Pancreas (tissue), 10 donors: ENCODE data around the gene SULF2. TPM values are rescaled to one million over a fixed set of nuclear protein-coding genes. Genes with fewer than 3 reads are reported as not detected.
"Not testable (repeated sequence)": the region's sequence is repeated elsewhere in the genome, so short reads cannot be mapped to it uniquely, and the experiment has no call there.

Experiments
- ATAC-seq, 4 donors: fragments of 200-7000 bp; cut with Tn5 transposase; one replicate each; pipeline versions ENCODE4 v1.8.0 to v1.9.1; 2020; ENCODE audit warnings: mild to moderate bottlenecking in 4 of 4, moderate library complexity in 4 of 4
- DNase-seq, 6 donors: peaks; one replicate each; pipeline ENCODE4 v3.0.0-alpha.2; 2020
- FAIRE-seq: peaks from 2 replicates; lab custom pipeline; 2012; peaks lifted over from hg19 to GRCh38; lab: Jason Lieb, UNC
- H3K27ac ChIP-seq, 4 donors: fragments of 200-600 bp; sonication (generic); 1 replicate in 3 of 4; 2 replicates in 1 of 4; pipeline versions ENCODE4 v1.5.0 to v1.8.0; 2020
- H3K27me3 ChIP-seq, 4 donors: fragments of 200-600 bp; one replicate each; pipeline ENCODE4 v1.8.0; 2021
- H3K36me3 ChIP-seq, 3 donors: fragments of 200-600 bp; sonication (generic) in 1 of 3; one replicate each; pipeline versions ENCODE4 v1.5.0 to v1.8.0; 2020 to 2021
- H3K4me1 ChIP-seq, 3 donors: fragments of 200-600 bp; one replicate each; pipeline ENCODE4 v1.8.0; 2021
- H3K4me3 ChIP-seq, 4 donors: fragments of 200-600 bp; sonication (generic) in 2 of 4; one replicate each; pipeline versions ENCODE4 v1.5.0 to v1.8.0; 2020 to 2021
- H3K9me3 ChIP-seq, 4 donors: fragments of 200-600 bp; one replicate each; pipeline ENCODE4 v1.8.0; 2021
- CTCF ChIP-seq, 4 donors: fragments of 200-600 bp; sonication (generic) in 3 of 4; IDR thresholded peaks; one replicate each; pipeline versions ENCODE4 v1.5.0 to v1.8.0; 2021; ENCODE audit warnings: antibody characterized with exemption in 4 of 4
- WGBS, 2 donors: extraction: QIAGEN DNeasy Blood & Tissue Kit; methylation state at CpG; one replicate each; pipeline ENCODE4 v1.1.7; 2013; 5-methylcytosine and 5-hydroxymethylcytosine counted together
- intact Hi-C, 3 donors: fragments of 100-400 bp; cut with DNase I; formaldehyde crosslinking; loops; one replicate each; pipeline versions ENCODE4 v1.11.1 to v1.14.2; 2022
- polyA plus RNA-seq, 2 donors: library from polyadenylated mRNA; stranded (reverse); fragments of 200-250 nt; gene quantifications; one replicate each; pipeline ENCODE4 v1.2.3, GENCODE V29; 2013
- total RNA-seq, 6 donors: library from RNA; stranded (reverse); fragmentation: NEBNext Ultra II Directional in 4 of 6; extraction: Animal tissue kit (Norgen Biotek cat#: 25700) in 4 of 6; gene quantifications; one replicate each; pipeline versions ENCODE4 v1.2.1 to v1.2.4, GENCODE V29; 2021 to 2023
- donor health status: healthy with polysubstance abuse.
- donor health status: DM: no; HTN: no; CAD: no; lungs with moderate emphysema.
- donor health status: DM: no; HTN: no; CAD: no.
- donor health status: control.
- donor health status: control.
- donor health status: Bipolar disorder and iron deficiency.
- donor health status: DM: yes; HTN: yes; CAD: no.
- donor health status: DM: no; HTN: no; CAD: no.
- donor health status: DM: no; HTN: no; CAD: no.
- donor health status: DM: yes; HTN: yes; CAD: no.

Gene SULF2
- total RNA-seq (10 to 100 TPM in 3 of 6 donors, 1 to 10 TPM in 3; 4.5 to 41.7 (median 8.5) TPM), polyA plus RNA-seq (10 to 100 TPM in 1 of 2 donors, 1 to 10 TPM in 1; 7.7 to 14.2 TPM)

DNA sequence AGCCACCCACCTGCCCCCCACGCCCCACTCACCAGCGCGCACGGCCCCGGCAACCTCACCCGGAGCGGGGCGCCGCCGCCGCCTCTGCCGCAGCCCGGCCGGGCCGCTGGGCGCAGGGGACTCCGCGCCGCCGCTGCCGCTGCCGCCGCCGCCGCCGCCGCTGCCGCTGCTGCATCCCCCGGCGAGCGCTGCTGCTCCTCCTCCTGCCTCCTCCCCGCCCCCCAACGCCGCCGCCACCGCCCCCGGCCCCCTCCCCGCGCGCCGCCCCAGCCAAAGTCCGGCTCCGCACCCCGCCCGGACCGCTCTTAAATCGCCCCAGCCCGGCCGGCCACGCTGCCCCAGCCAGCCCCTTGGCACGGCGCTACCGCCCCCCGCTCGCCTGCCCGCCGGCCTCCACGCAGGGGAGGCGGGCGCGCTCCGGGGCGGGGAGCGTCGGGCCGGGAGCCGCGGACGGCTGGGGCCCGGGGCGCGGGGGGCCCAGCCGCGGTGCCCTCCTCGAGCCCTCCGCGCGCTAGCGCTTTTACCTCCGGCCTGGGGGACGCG, at the start of gene SULF2:
SULF2 (minus strand) TSS at position 171 of the 543 bp plus-strand sequence. CDS start 28,118 bp downstream, outside the sequence.
- WGBS, 2 donors: 1 to 2% methylated on average over 26 to 82 of the region's 82 CpGs
- H3K9me3 ChIP-seq: no peaks in the 10 kb centered on the region
- peak in 2 of 6 donors; percentile 31 to 70 for DNase-seq
- peak within 1 kb of the TSS in 2 of 4 donors; percentile 47 to 54 for H3K27ac ChIP-seq
- FAIRE-seq: no peak
- H3K27me3 ChIP-seq: peaks cover 0 to 4% (median 0%) of the 10 kb centered on the region in 4 donors
- peak in 2 of 4 donors; percentile 5 to 22 for ATAC-seq
- intact Hi-C loops: no loop called here
- peaks cover 0 to 7% (median 4%) of the 10 kb centered on the region in 3 donors for H3K4me1 ChIP-seq
- H3K4me3 ChIP-seq: peak within 1 kb of the TSS; percentile 15 to 55 (median 30)
- H3K36me3 ChIP-seq: no peaks in the 10 kb centered on the region
- TF ChIP-seq CTCF (IDR thresholded peaks at IDR 0.05): no peak

- H3K4me3 ChIP-seq, H3K4me1 ChIP-seq, FAIRE-seq, ATAC-seq, H3K27ac ChIP-seq, intact Hi-C loops, H3K36me3 ChIP-seq, DNase-seq, H3K27me3 ChIP-seq, H3K9me3 ChIP-seq: not testable (repeated sequence)
- no CpG with 5 or more reads among the region's 7 CpGs for WGBS, 2 donors
Measured at GRCh38 chr20:47831675-47832074, 46.4 kb upstream of the SULF2 start.

DNA sequence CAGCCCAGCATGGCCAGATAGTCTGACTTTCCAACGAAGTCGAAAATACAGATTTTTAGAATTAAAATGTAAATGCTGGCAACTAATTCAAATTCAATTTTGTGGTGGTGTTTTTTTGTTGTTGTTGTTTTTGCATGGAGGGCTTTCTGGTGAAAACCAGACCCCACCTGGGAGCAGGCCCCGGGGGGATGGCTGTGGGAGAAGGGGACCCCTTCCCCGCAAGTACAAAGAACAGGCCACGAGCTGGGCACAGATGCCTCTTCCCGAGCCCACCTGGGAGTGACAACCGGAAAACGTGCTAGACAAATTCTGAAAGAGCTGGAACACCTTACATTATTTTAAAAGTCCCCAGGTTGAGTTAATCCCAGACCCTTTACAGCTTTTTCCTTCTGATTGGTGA, 41.4 kb upstream of the SULF2 start:
- 42 to 53% methylated on average over 8 of the region's 8 CpGs for WGBS, 2 donors
- intact Hi-C loops, H3K36me3 ChIP-seq, ATAC-seq, DNase-seq, H3K9me3 ChIP-seq, H3K27ac ChIP-seq, H3K27me3 ChIP-seq, H3K4me1 ChIP-seq, FAIRE-seq, H3K4me3 ChIP-seq: not testable (repeated sequence)

- intact Hi-C loops, H3K36me3 ChIP-seq, H3K9me3 ChIP-seq, H3K4me3 ChIP-seq, DNase-seq, ATAC-seq, FAIRE-seq, H3K27ac ChIP-seq, H3K27me3 ChIP-seq, H3K4me1 ChIP-seq: not testable (repeated sequence)
- WGBS, 2 donors: 47 to 53% methylated on average over 12 to 18 of the region's 18 CpGs
Measured at GRCh38 chr20:47826006-47826405, 40.7 kb upstream of the SULF2 start.

DNA sequence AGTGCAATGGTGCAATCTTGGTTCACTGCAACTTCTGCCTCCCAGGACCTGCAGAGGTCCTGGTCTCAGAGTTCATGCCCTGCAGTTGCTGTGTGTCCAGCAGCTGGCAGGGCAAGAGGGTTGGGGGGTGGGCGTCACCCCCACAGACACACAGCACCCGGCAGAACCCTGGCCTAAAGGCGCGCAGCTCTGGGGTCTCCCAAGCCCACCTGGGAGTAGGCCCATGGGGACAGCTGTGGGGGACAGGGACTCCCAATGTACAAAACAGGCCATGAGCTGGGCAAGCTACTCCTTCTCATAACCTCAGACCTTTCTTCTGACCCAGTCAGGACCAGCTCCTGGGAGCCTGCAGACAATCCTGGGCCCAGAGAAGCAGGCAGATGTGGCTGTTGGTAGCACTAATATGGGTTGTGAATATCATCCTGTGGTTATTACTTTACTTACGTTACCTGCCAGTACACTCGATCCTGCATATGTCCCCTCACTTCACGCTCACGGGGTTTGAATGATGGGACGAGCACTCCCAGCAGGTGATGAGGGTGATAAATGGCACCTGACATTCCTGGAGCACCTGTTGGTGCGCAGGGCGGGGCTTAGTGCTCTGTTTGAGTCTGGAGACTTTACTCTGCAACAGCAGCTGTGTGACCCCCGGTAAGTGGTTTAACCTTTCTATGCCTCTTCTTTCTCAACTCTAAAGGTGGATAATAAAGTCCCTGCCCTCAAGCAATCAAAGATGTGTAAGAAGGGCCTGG, 39.9 kb upstream of the SULF2 start:
- intact Hi-C loops: no loop called here
- DNase-seq (no peak), ATAC-seq (no peak), FAIRE-seq (no peak)
- Histone ChIP-seq H3K9me3 (no peaks in the 10 kb centered on the region), H3K27ac (no peak overlapping the region), H3K36me3 (no peaks in the 10 kb centered on the region), H3K4me3 (no peak overlapping the region), H3K4me1 (no peaks in the 10 kb centered on the region), H3K27me3 (no peaks in the 10 kb centered on the region)
- TF ChIP-seq CTCF (IDR thresholded peaks at IDR 0.05): no peak
- 52 to 63% methylated on average over 12 of the region's 12 CpGs for WGBS, 2 donors

GRCh38 chr20:47823941-47824340, 38.7 kb upstream of the SULF2 start:
- H3K27ac ChIP-seq, H3K36me3 ChIP-seq, H3K4me1 ChIP-seq, ATAC-seq, intact Hi-C loops, H3K9me3 ChIP-seq, H3K4me3 ChIP-seq, FAIRE-seq, H3K27me3 ChIP-seq: not testable (repeated sequence)
- DNase-seq: peak in 1 of 6 donors; percentile 13
- 73 to 81% methylated on average over 12 of the region's 12 CpGs for WGBS, 2 donors
